Measurements from ENCODE around the gene SYNPO2. TPM values are rescaled to one million over a fixed set of nuclear protein-coding genes. Genes with fewer than 3 reads are reported as not detected.
"Not testable (repeated sequence)": the region's sequence is repeated elsewhere in the genome, so short reads cannot be mapped to it uniquely, and the experiment has no call there.

SYNPO2 gene
- total RNA-seq, 1 donor from 2014 or later, result 2.9 TPM

GRCh38 chr4:118969359-118969758, 80.7 kb downstream of the SYNPO2 start:
- DNase-seq, result no peak
- H3K27ac Mint-ChIP-seq (ENCODE audit: unreplicated experiment), result no peak overlapping the region
- H3K4me1 Mint-ChIP-seq (ENCODE audit: low read depth, unreplicated experiment), result no peaks in the 10 kb centered on the region
- no peaks in the 10 kb centered on the region for H3K27me3 Mint-ChIP-seq (ENCODE audit: unreplicated experiment)
- H3K9me3 Mint-ChIP-seq (ENCODE audit: unreplicated experiment), result peaks cover 2% of the 10 kb centered on the region
- no peak for TF ChIP-seq CTCF (IDR thresholded peaks at IDR 0.05; ENCODE audit: partially characterized antibody, unreplicated experiment)
- H3K36me3 Mint-ChIP-seq (ENCODE audit: unreplicated experiment), result no peaks in the 10 kb centered on the region
- no peak overlapping the region for H3K4me3 Mint-ChIP-seq (ENCODE audit: unreplicated experiment)

- H3K9me3 Mint-ChIP-seq (ENCODE audit: unreplicated experiment), result no peaks in the 10 kb centered on the region
- H3K27me3 Mint-ChIP-seq (ENCODE audit: unreplicated experiment), result no peaks in the 10 kb centered on the region
- DNase-seq, result no peak
- H3K27ac Mint-ChIP-seq (ENCODE audit: unreplicated experiment), result no peak overlapping the region
- H3K36me3 Mint-ChIP-seq (ENCODE audit: unreplicated experiment), result no peaks in the 10 kb centered on the region
- no peak overlapping the region for H3K4me3 Mint-ChIP-seq (ENCODE audit: unreplicated experiment)
- H3K4me1 Mint-ChIP-seq (ENCODE audit: low read depth, unreplicated experiment), result no peaks in the 10 kb centered on the region
- no peak for TF ChIP-seq CTCF (IDR thresholded peaks at IDR 0.05; ENCODE audit: partially characterized antibody, unreplicated experiment)
Measured at GRCh38 chr4:118972167-118972566, 83.5 kb downstream of the SYNPO2 start.

- no peaks in the 10 kb centered on the region for H3K4me1 Mint-ChIP-seq (ENCODE audit: low read depth, unreplicated experiment)
- H3K9me3 Mint-ChIP-seq (ENCODE audit: unreplicated experiment), result no peaks in the 10 kb centered on the region
- H3K27ac Mint-ChIP-seq (ENCODE audit: unreplicated experiment), result no peak overlapping the region
- no peak overlapping the region for H3K4me3 Mint-ChIP-seq (ENCODE audit: unreplicated experiment)
- H3K27me3 Mint-ChIP-seq (ENCODE audit: unreplicated experiment), result no peaks in the 10 kb centered on the region
- H3K36me3 Mint-ChIP-seq (ENCODE audit: unreplicated experiment), result no peaks in the 10 kb centered on the region
- TF ChIP-seq CTCF (IDR thresholded peaks at IDR 0.05; ENCODE audit: partially characterized antibody, unreplicated experiment), result no peak
- no peak for DNase-seq
Measured at GRCh38 chr4:118973295-118973694, 84.6 kb downstream of the SYNPO2 start.

- no peak for TF ChIP-seq CTCF (IDR thresholded peaks at IDR 0.05; ENCODE audit: partially characterized antibody, unreplicated experiment)
- Mint-ChIP-seq H3K4me3 (ENCODE audit: unreplicated experiment) (no peak overlapping the region), H3K36me3 (ENCODE audit: unreplicated experiment) (no peaks in the 10 kb centered on the region), H3K9me3 (ENCODE audit: unreplicated experiment) (no peaks in the 10 kb centered on the region), H3K4me1 (ENCODE audit: low read depth, unreplicated experiment) (no peaks in the 10 kb centered on the region), H3K27ac (ENCODE audit: unreplicated experiment) (no peak overlapping the region), H3K27me3 (ENCODE audit: unreplicated experiment) (no peaks in the 10 kb centered on the region)
- DNase-seq, result no peak
Measured at GRCh38 chr4:118974758-118975157, 86.1 kb downstream of the SYNPO2 start.

GRCh38 chr4:118975449-118976192, 87.0 kb downstream of the SYNPO2 start:
- no peaks in the 10 kb centered on the region for H3K27me3 Mint-ChIP-seq (ENCODE audit: unreplicated experiment)
- no peak for DNase-seq
- H3K4me1 Mint-ChIP-seq (ENCODE audit: low read depth, unreplicated experiment), result no peaks in the 10 kb centered on the region
- H3K9me3 Mint-ChIP-seq (ENCODE audit: unreplicated experiment), result no peaks in the 10 kb centered on the region
- no peak overlapping the region for H3K27ac Mint-ChIP-seq (ENCODE audit: unreplicated experiment)
- no peak for TF ChIP-seq CTCF (IDR thresholded peaks at IDR 0.05; ENCODE audit: partially characterized antibody, unreplicated experiment)
- H3K4me3 Mint-ChIP-seq (ENCODE audit: unreplicated experiment), result no peak overlapping the region
- H3K36me3 Mint-ChIP-seq (ENCODE audit: unreplicated experiment), result no peaks in the 10 kb centered on the region

GRCh38 chr4:118976193-118976560, 87.5 kb downstream of the SYNPO2 start:
- not testable (repeated sequence) for DNase-seq; H3K36me3 Mint-ChIP-seq (ENCODE audit: unreplicated experiment); H3K27ac Mint-ChIP-seq (ENCODE audit: unreplicated experiment); H3K27me3 Mint-ChIP-seq (ENCODE audit: unreplicated experiment); H3K4me1 Mint-ChIP-seq (ENCODE audit: low read depth, unreplicated experiment); H3K4me3 Mint-ChIP-seq (ENCODE audit: unreplicated experiment); H3K9me3 Mint-ChIP-seq (ENCODE audit: unreplicated experiment)

GRCh38 chr4:118977100-118977499, 88.4 kb downstream of the SYNPO2 start:
- H3K27ac Mint-ChIP-seq (ENCODE audit: unreplicated experiment); H3K36me3 Mint-ChIP-seq (ENCODE audit: unreplicated experiment); H3K27me3 Mint-ChIP-seq (ENCODE audit: unreplicated experiment); H3K4me1 Mint-ChIP-seq (ENCODE audit: low read depth, unreplicated experiment); H3K4me3 Mint-ChIP-seq (ENCODE audit: unreplicated experiment); DNase-seq; H3K9me3 Mint-ChIP-seq (ENCODE audit: unreplicated experiment): not testable (repeated sequence)

Data from glutamatergic neuron (in vitro differentiated cells).